ENCODE measurements around the gene COL8A1. TPM values are rescaled to one million over a fixed set of nuclear protein-coding genes. Genes with fewer than 3 reads are reported as not detected.

COL8A1 gene
- total RNA-seq, 2 experiments from 2014 or later, result not detected

GRCh38 chr3:99817437-99818240 lies 179.2 kb downstream of the COL8A1 start, which contains the start of gene CMSS1:
CMSS1 (plus strand) TSS chr3:99817862.
- ChIA-PET POLR2A (interaction anchor here (0.6 to 0.9 kb wide), 3 partner anchors 41 to 916 kb away, joined by 3 to 9 read pairs (median 3); partner anchors contain the start of gene DCBLD2), CTCF (interaction anchor here (0.6 to 2.3 kb wide), 6 partner anchors 9 to 50 kb away, joined by 3 to 11 read pairs (median 6); no protein-coding TSS in a partner anchor)
- intact Hi-C loops (cut with DNase I, micrococcal nuclease), result loop anchor here (1.0 to 10.0 kb wide), 12 partner anchors 45 to 1995 kb away; partner anchors contain the start of genes CLDND1 (in 2 of the 2), DCBLD2 (in 2 of the 2), LNP1 (in 2 of the 2) and TBC1D23 (in 2 of the 2)
- peak; percentile 98 for DNase-seq
- ATAC-seq, result peak; percentile 92
- Mint-ChIP-seq H3K4me1 (peaks cover 42% of the 10 kb centered on the region), H3K27ac (peak within 1 kb of the TSS; percentile 97), H3K4me3 (peak within 1 kb of the TSS; percentile 85), H3K9me3 (ENCODE audit: low read depth) (no peaks in the 10 kb centered on the region), H3K36me3 (ENCODE audit: low read depth) (peaks cover 17% of the 10 kb centered on the region), H3K27me3 (no peaks in the 10 kb centered on the region)

GRCh38 chr3:99818818-99819217 lies 180.4 kb downstream of the COL8A1 start:
- ATAC-seq (no peak), DNase-seq (no peak)
- intact Hi-C loops (cut with DNase I, micrococcal nuclease), result loop anchor here (1.0 to 10.0 kb wide), 9 partner anchors 44 to 1997 kb away; partner anchors contain the start of genes CLDND1 (in 2 of the 2), CPOX (in 1 of the 2), CRYBG3 (in 1 of the 2) and DCBLD2 (in 1 of the 2)
- ChIA-PET CTCF (interaction anchor here (1.0 to 2.3 kb wide), 4 partner anchors 10 to 15 kb away, joined by 3 to 11 read pairs (median 6); no protein-coding TSS in a partner anchor), POLR2A (no interaction called here)
- Mint-ChIP-seq H3K9me3 (ENCODE audit: low read depth) (no peaks in the 10 kb centered on the region), H3K4me3 (peak overlapping the region; percentile 85), H3K4me1 (peaks cover 48% of the 10 kb centered on the region), H3K27ac (peak overlapping the region; percentile 97), H3K27me3 (no peaks in the 10 kb centered on the region), H3K36me3 (ENCODE audit: low read depth) (peaks cover 17% of the 10 kb centered on the region)

GRCh38 chr3:99823723-99824711 lies 185.6 kb downstream of the COL8A1 start:
- ChIA-PET CTCF (interaction anchor here (0.6 to 2.8 kb wide), 6 partner anchors 8 to 435 kb away, joined by 3 to 28 read pairs (median 4); no protein-coding TSS in a partner anchor), POLR2A (no interaction called here)
- DNase-seq (no peak), ATAC-seq (no peak)
- H3K36me3 Mint-ChIP-seq (ENCODE audit: low read depth), result peaks cover 17% of the 10 kb centered on the region
- H3K27me3 Mint-ChIP-seq, result no peaks in the 10 kb centered on the region
- no peak overlapping the region for H3K27ac Mint-ChIP-seq
- no peaks in the 10 kb centered on the region for H3K9me3 Mint-ChIP-seq (ENCODE audit: low read depth)
- H3K4me3 Mint-ChIP-seq, result no peak overlapping the region
- peaks cover 41% of the 10 kb centered on the region for H3K4me1 Mint-ChIP-seq
- intact Hi-C loops (cut with DNase I, micrococcal nuclease), result no loop called here

- no peak overlapping the region for H3K4me3 Mint-ChIP-seq
- intact Hi-C loops (cut with DNase I, micrococcal nuclease), result no loop called here
- H3K27ac Mint-ChIP-seq, result peak overlapping the region; percentile 16
- H3K27me3 Mint-ChIP-seq, result no peaks in the 10 kb centered on the region
- no peak for DNase-seq
- peaks cover 10% of the 10 kb centered on the region for H3K36me3 Mint-ChIP-seq (ENCODE audit: low read depth)
- peak; percentile 66 for ATAC-seq
- CTCF ChIA-PET, result interaction anchor here (0.9 to 1.5 kb wide), 3 partner anchors 30 to 434 kb away, joined by 3 to 4 read pairs (median 3); no protein-coding TSS in a partner anchor
- POLR2A ChIA-PET, result no interaction called here
- H3K4me1 Mint-ChIP-seq, result peaks cover 35% of the 10 kb centered on the region
- no peaks in the 10 kb centered on the region for H3K9me3 Mint-ChIP-seq (ENCODE audit: low read depth)
These were observed 186.7 kb downstream of the COL8A1 start for GRCh38 chr3:99825004-99825640.

GRCh38 chr3:99829844-99830243 lies 191.4 kb downstream of the COL8A1 start:
- H3K27ac Mint-ChIP-seq, result no peak overlapping the region
- POLR2A ChIA-PET, result no interaction called here
- intact Hi-C loops (cut with DNase I, micrococcal nuclease), result loop anchor here (5.0 to 10.0 kb wide), 2 partner anchors 245 to 572 kb away; partner anchors contain the start of genes LNP1 (in 1 of the 2) and TOMM70 (in 1 of the 2)

GRCh38 chr3:99833617-99834205 lies 195.3 kb downstream of the COL8A1 start:
- intact Hi-C loops (cut with DNase I, micrococcal nuclease), result loop anchor here (2.0 to 10.0 kb wide), 6 partner anchors 235 to 757 kb away; partner anchors contain the start of genes LNP1 (in 1 of the 2) and TOMM70 (in 1 of the 2)
- ChIA-PET POLR2A (no interaction called here), CTCF (interaction anchor here (0.6 to 2.6 kb wide), 7 partner anchors 11 to 420 kb away, joined by 3 to 28 read pairs (median 4); partner anchors contain the start of gene CMSS1)
- Mint-ChIP-seq H3K4me1 (peaks cover 8% of the 10 kb centered on the region), H3K9me3 (ENCODE audit: low read depth) (no peaks in the 10 kb centered on the region), H3K4me3 (no peak overlapping the region), H3K27ac (no peak overlapping the region), H3K27me3 (no peaks in the 10 kb centered on the region), H3K36me3 (ENCODE audit: low read depth) (no peaks in the 10 kb centered on the region)
- DNase-seq (no peak), ATAC-seq (no peak)

More at GRCh38 chr3:99829844-99830243, 191.4 kb downstream of the COL8A1 start:
- Mint-ChIP-seq H3K9me3 (ENCODE audit: low read depth) (no peaks in the 10 kb centered on the region), H3K4me3 (no peak overlapping the region), H3K36me3 (ENCODE audit: low read depth) (no peaks in the 10 kb centered on the region), H3K27me3 (no peaks in the 10 kb centered on the region), H3K4me1 (peaks cover 15% of the 10 kb centered on the region)
- no peak for ATAC-seq
- CTCF ChIA-PET, result interaction anchor here (0.6 kb wide), 1 partner anchor 1901 kb away, joined by 4 read pairs; no protein-coding TSS in a partner anchor
- DNase-seq, result no peak

GRCh38 chr3:99834211-99834957 lies 196.0 kb downstream of the COL8A1 start:
- Mint-ChIP-seq H3K27ac (no peak overlapping the region), H3K27me3 (no peaks in the 10 kb centered on the region), H3K36me3 (ENCODE audit: low read depth) (no peaks in the 10 kb centered on the region), H3K4me3 (no peak overlapping the region), H3K9me3 (ENCODE audit: low read depth) (no peaks in the 10 kb centered on the region), H3K4me1 (peaks cover 8% of the 10 kb centered on the region)
- ATAC-seq (peak; percentile 34), DNase-seq (no peak)
- intact Hi-C loops (cut with DNase I, micrococcal nuclease), result loop anchor here (5.0 to 10.0 kb wide), 2 partner anchors 240 to 568 kb away; partner anchors contain the start of genes LNP1 (in 1 of the 2) and TOMM70 (in 1 of the 2)
- ChIA-PET POLR2A (no interaction called here), CTCF (interaction anchor here (0.6 to 2.5 kb wide), 5 partner anchors 10 to 420 kb away, joined by 3 to 11 read pairs (median 4); partner anchors contain the start of gene CMSS1)

GRCh38 chr3:99836681-99837080 lies 198.3 kb downstream of the COL8A1 start:
- intact Hi-C loops (cut with DNase I, micrococcal nuclease), result loop anchor here in 1 of 2 experiments (10.0 kb wide), 1 partner anchor 238 kb away; no protein-coding TSS in a partner anchor
- ChIA-PET POLR2A (no interaction called here), CTCF (no interaction called here)
- DNase-seq (no peak), ATAC-seq (no peak)
- Mint-ChIP-seq H3K9me3 (ENCODE audit: low read depth) (no peaks in the 10 kb centered on the region), H3K4me1 (no peaks in the 10 kb centered on the region), H3K27me3 (no peaks in the 10 kb centered on the region), H3K27ac (no peak overlapping the region), H3K36me3 (ENCODE audit: low read depth) (no peaks in the 10 kb centered on the region), H3K4me3 (no peak overlapping the region)

GRCh38 chr3:99837715-99838114 lies 199.3 kb downstream of the COL8A1 start:
- Mint-ChIP-seq H3K36me3 (ENCODE audit: low read depth) (no peaks in the 10 kb centered on the region), H3K27ac (no peak overlapping the region), H3K27me3 (no peaks in the 10 kb centered on the region), H3K9me3 (ENCODE audit: low read depth) (no peaks in the 10 kb centered on the region), H3K4me1 (no peaks in the 10 kb centered on the region), H3K4me3 (no peak overlapping the region)
- ATAC-seq (no peak), DNase-seq (no peak)
- intact Hi-C loops (cut with DNase I, micrococcal nuclease), result loop anchor here in 1 of 2 experiments (10.0 kb wide), 1 partner anchor 237 kb away; no protein-coding TSS in a partner anchor
- ChIA-PET POLR2A (no interaction called here), CTCF (no interaction called here)

All from activated CD4-positive, alpha-beta T cell treated with anti-CD3 and anti-CD28 coated beads for 36 hours (primary cell).